ENCODE results near the gene ZDHHC18. TPM values are rescaled to one million over a fixed set of nuclear protein-coding genes. Genes with fewer than 3 reads are reported as not detected.

ZDHHC18 gene
- total RNA-seq, 2 experiments from 2014 or later = 45.1 to 55.0 TPM

DNA sequence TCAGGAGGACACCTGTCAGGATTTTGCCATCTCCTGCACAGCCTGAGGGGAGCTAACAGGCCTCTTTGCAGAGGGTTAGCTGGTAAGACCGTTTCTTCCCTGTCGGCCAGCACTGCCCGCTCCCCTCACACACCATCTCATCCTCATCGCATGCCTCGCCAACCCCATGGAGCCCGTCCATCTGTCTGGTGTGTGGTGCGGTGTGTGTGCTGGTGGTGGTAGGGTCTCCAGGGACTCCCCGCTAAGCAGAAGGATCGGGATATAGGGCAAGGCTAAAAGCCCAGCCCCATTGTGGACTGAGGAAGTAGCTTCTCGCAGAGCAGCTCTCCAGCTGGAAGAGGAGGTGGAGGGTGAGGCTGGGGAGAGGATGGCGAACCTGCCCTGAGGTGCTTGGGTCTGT, 29.7 kb downstream of the ZDHHC18 start:
- CTCF ChIA-PET = interaction anchor here (0.6 to 1.8 kb wide), 6 partner anchors 9 to 44 kb away, joined by 3 to 4 read pairs (median 4); partner anchors contain the start of genes GPATCH3 and ZDHHC18
- Mint-ChIP-seq H3K9me3 (no peaks in the 10 kb centered on the region), H3K36me3 (ENCODE audit: low read depth) (peaks cover 29% of the 10 kb centered on the region), H3K27ac (no peak overlapping the region), H3K4me1 (no peaks in the 10 kb centered on the region), H3K27me3 (no peaks in the 10 kb centered on the region), H3K4me3 (no peak overlapping the region)
- no peak for DNase-seq
- POLR2A ChIA-PET = interaction anchor here (1.6 kb wide), 1 partner anchor 9 kb away, joined by 5 read pairs; no protein-coding TSS in a partner anchor

DNA sequence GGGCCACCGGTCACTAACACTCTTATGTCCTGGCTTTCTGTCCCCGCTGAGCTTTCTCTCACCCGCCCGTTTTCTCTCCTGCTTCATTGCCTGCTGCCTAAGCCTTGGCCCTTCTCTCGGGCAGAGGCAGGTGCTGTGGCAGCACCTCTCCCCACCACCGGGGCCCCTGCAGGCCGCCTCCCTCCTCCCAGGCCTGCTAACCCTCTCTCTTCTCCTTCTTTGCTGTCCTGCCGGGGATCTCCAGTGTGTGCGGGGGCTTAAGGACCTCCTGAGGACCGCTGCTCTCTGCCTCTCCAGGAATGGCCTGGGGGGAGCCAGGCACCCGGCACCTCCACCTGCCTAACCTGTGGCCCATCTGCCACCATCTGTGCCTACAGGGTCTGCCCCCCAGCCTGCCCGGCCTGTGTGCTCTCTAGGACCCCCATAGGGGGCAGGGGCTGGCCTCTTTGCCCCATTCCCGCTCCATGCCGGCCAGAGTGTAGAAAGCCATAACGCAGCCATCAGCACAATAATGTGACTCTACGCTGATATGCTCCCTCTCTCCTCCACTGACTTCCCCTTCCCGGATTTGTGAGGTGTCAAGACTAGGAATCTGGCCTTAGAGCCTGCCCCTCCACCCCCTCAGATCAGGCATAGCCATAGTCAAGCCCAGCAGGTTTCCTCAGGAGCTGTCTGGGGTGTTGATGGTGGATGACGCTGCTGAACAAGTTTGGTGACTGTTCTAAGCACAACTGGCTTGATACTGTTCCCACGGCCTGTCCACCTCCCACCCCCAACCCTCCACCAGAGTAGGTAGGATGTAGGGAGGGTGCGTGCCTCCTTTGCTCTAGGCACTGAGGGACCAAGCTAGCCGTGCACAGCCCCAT, 30.3 kb downstream of the ZDHHC18 start:
- Mint-ChIP-seq H3K27me3 (no peaks in the 10 kb centered on the region), H3K36me3 (ENCODE audit: low read depth) (peaks cover 23% of the 10 kb centered on the region), H3K4me1 (peaks cover 3% of the 10 kb centered on the region), H3K4me3 (no peak overlapping the region), H3K9me3 (no peaks in the 10 kb centered on the region), H3K27ac (no peak overlapping the region)
- ChIA-PET POLR2A (interaction anchor here (1.6 kb wide), 1 partner anchor 8 kb away, joined by 5 read pairs; no protein-coding TSS in a partner anchor), CTCF (interaction anchor here (1.2 to 1.7 kb wide), 6 partner anchors 8 to 43 kb away, joined by 3 to 7 read pairs (median 4); partner anchors contain the start of gene GPATCH3)
- DNase-seq = no peak

DNA sequence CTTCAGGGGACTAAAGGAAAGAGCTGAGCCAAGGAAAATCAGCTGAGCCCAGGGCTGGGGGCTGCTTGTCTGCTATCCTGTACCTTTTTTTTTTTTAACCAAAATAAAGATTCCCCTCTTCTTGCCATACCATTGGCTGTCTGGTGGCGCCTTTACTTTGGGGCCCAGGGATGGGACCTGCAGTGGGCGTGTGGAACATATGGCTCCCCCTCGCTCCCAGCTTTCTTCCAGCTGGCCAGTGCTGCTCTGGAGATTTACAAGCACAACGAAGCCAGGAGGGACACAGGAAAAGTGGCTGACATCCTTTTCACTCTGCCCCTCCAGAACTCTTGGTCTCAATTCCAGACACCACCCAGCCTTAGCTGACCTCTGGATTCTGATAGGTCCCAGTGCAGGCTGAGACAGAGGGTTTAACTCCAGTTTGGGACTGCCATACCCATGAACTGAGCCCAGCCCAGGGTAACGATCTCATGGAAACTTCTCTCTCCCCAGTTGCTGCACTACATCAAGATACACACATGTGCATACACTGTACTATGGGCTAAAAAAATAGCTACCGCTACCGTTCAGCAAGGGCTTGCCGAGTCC, 31.1 kb downstream of the ZDHHC18 start:
- DNase-seq = no peak
- ChIA-PET POLR2A (no interaction called here), CTCF (interaction anchor here (1.2 to 1.5 kb wide), 6 partner anchors 18 to 67 kb away, joined by 3 to 7 read pairs (median 4); partner anchors contain the start of gene GPATCH3)
- H3K27ac Mint-ChIP-seq = no peak overlapping the region
- no peak overlapping the region for H3K4me3 Mint-ChIP-seq
- peaks cover 10% of the 10 kb centered on the region for H3K4me1 Mint-ChIP-seq
- no peaks in the 10 kb centered on the region for H3K27me3 Mint-ChIP-seq
- no peaks in the 10 kb centered on the region for H3K9me3 Mint-ChIP-seq
- H3K36me3 Mint-ChIP-seq (ENCODE audit: low read depth) = peaks cover 15% of the 10 kb centered on the region

DNA sequence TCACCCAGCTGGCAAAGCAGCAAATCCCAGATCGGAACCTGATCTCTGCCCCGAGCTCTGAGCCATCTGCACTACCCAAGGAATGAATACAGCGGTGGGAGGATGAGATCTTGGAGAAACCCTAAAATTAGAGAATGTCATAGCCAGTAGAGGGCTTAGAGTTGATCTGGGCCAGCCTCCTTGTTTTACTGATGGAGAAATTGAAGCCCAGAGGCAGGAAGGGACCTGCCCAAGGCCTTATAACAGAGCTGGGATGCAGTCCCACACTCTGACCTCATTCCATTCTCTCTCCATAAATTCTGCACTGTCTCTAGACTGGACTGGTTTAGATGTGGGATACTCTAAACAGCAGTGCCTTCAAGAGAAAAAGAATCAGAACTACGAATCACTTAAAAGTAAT, 31.7 kb downstream of the ZDHHC18 start:
- Mint-ChIP-seq H3K27ac (no peak overlapping the region), H3K4me3 (no peak overlapping the region), H3K27me3 (no peaks in the 10 kb centered on the region), H3K36me3 (ENCODE audit: low read depth) (peaks cover 9% of the 10 kb centered on the region), H3K4me1 (peaks cover 16% of the 10 kb centered on the region), H3K9me3 (no peaks in the 10 kb centered on the region)
- ChIA-PET POLR2A (interaction anchor here (0.8 kb wide), 1 partner anchor 9 kb away, joined by 3 read pairs; no protein-coding TSS in a partner anchor), CTCF (interaction anchor here (0.5 to 1.6 kb wide), 10 partner anchors 13 to 276 kb away, joined by 3 to 10 read pairs (median 3); no protein-coding TSS in a partner anchor)
- no peak for DNase-seq

DNA sequence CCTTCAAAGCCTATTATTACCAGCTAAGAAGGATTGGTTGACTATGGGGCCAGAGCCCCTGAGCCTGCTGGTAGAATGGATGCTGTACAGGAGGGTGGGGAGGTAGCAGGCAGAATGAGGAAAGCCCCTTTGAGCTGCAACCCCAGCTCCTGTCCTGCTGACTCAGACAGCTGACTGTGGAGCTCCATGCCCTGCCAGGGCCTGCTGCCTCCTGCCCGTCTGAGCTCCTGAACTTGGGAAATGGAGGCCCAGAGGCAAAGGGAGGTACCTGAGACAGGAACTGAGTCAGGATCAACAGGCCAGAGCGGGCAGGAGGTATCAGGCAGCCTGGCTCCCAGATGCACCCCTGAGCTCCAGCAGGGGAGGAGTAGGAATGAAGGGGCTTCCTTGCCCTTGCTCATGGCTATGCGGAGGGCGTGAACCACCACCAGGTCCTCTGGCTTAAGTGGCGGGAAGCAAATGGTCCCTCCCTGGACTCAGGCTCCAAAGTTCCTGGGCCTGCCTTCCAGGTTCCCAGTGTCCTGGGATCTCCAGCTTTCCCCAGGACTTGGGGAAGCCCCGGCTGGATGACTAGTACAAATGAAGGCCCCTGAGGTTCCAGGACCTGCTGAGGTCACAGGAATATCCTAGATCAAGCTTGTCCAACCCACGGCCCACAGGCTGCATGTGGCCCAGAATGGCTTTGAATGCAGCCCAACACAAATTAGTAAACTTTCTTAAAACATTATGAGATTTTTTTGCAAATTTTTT, 32.6 kb downstream of the ZDHHC18 start:
- POLR2A ChIA-PET = interaction anchor here (0.8 kb wide), 1 partner anchor 10 kb away, joined by 3 read pairs; no protein-coding TSS in a partner anchor
- no peaks in the 10 kb centered on the region for H3K27me3 Mint-ChIP-seq
- H3K9me3 Mint-ChIP-seq = no peaks in the 10 kb centered on the region
- peaks cover 4% of the 10 kb centered on the region for H3K36me3 Mint-ChIP-seq (ENCODE audit: low read depth)
- no peak overlapping the region for H3K27ac Mint-ChIP-seq
- DNase-seq = no peak
- H3K4me1 Mint-ChIP-seq = peaks cover 23% of the 10 kb centered on the region
- CTCF ChIA-PET = interaction anchor here (0.5 to 1.6 kb wide), 12 partner anchors 9 to 290 kb away, joined by 3 to 10 read pairs (median 4); no protein-coding TSS in a partner anchor
- no peak overlapping the region for H3K4me3 Mint-ChIP-seq

DNA sequence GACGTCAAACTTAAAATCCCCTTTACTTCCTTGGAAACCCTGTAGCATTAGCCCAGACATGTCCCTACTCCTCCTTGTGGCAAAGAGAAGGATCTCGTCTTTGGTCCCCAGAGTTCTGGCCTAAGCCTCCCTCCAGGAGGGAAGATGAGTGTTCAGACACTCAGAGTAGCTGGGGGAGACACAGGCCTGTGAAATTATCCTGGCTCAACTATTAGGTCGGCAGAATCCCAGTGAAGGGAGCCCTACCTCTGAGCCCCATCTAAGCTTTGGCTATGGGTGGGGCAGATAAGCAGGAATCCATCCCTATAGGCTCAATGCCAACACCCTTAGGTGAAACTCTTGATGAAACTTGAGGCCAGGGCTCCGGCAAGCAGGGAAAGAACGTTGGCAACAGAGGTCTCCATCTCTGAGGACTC, 34.8 kb downstream of the ZDHHC18 start:
- Mint-ChIP-seq H3K36me3 (ENCODE audit: low read depth) (no peaks in the 10 kb centered on the region), H3K4me3 (no peak overlapping the region), H3K4me1 (peaks cover 34% of the 10 kb centered on the region), H3K9me3 (no peaks in the 10 kb centered on the region), H3K27me3 (no peaks in the 10 kb centered on the region), H3K27ac (no peak overlapping the region)
- ChIA-PET CTCF (interaction anchor here (0.5 to 2.2 kb wide), 7 partner anchors 10 to 259 kb away, joined by 3 to 6 read pairs (median 3); no protein-coding TSS in a partner anchor), POLR2A (no interaction called here)
- DNase-seq = no peak

DNA sequence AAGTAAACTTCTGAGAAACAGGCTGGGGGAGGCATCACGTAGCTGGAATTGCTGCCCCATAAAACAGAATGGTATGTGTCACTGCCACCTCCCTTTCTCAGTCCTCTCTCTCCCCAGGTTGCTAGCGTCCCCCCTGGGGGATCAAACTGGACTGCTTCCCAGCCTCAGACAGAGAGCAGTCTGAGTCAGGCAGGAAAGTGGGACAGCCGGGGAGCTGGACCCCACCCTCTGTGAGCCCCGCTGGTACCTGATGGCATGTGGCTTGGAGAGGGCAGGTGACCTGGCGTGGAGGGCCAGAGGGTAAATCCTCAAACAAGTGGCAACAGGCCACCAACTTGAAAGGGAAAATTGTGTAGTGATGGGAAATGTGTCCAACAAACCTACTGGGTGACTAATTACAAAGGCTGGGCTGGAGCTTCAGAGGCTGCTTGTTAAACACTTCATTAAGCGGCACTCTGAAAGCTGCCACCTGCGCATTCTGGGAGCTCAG, 35.4 kb downstream of the ZDHHC18 start:
- ChIA-PET CTCF (interaction anchor here (0.5 to 2.2 kb wide), 7 partner anchors 9 to 361 kb away, joined by 3 to 6 read pairs (median 3); no protein-coding TSS in a partner anchor), POLR2A (no interaction called here)
- H3K4me1 Mint-ChIP-seq = peaks cover 34% of the 10 kb centered on the region
- no peaks in the 10 kb centered on the region for H3K36me3 Mint-ChIP-seq (ENCODE audit: low read depth)
- H3K9me3 Mint-ChIP-seq = no peaks in the 10 kb centered on the region
- no peaks in the 10 kb centered on the region for H3K27me3 Mint-ChIP-seq
- peak overlapping the region; percentile 81 for H3K27ac Mint-ChIP-seq
- no peak overlapping the region for H3K4me3 Mint-ChIP-seq
- no peak for DNase-seq

DNA sequence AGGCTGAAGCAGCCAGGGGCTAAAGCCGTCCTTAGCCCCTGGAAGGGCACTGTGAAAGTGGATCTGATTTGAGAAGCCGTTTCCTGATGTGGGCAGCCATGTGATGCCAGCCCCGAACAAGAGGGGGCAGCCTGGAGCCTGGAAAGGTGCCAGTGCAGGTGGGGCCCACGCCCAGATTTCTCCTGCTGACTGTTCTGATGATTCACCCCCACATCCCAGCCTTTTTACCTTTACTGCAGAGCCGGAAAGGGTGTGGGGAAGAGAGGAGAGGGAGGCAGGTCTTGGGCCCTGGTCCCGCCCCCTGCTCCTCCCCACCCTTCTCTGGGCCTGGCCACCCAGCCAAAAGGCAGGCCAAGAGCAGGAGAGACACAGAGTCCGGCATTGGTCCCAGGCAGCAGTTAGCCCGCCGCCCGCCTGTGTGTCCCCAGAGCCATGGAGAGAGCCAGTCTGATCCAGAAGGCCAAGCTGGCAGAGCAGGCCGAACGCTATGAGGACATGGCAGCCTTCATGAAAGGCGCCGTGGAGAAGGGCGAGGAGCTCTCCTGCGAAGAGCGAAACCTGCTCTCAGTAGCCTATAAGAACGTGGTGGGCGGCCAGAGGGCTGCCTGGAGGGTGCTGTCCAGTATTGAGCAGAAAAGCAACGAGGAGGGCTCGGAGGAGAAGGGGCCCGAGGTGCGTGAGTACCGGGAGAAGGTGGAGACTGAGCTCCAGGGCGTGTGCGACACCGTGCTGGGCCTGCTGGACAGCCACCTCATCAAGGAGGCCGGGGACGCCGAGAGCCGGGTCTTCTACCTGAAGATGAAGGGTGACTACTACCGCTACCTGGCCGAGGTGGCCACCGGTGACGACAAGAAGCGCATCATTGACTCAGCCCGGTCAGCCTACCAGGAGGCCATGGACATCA, 36.5 kb downstream of the ZDHHC18 start, which contains the start of gene SFN:
TSS of gene SFN (plus strand) at position 369 of the 904 bp plus-strand sequence. CDS start at position 433, 64 bp downstream.
- H3K27me3 Mint-ChIP-seq = no peaks in the 10 kb centered on the region
- peak; percentile 53 for DNase-seq
- H3K27ac Mint-ChIP-seq = peak within 1 kb of the TSS; percentile 93
- CTCF ChIA-PET = interaction anchor here (0.8 to 2.2 kb wide), 6 partner anchors 8 to 362 kb away, joined by 3 to 6 read pairs (median 3); partner anchors contain the start of gene GPATCH3
- no peaks in the 10 kb centered on the region for H3K9me3 Mint-ChIP-seq
- POLR2A ChIA-PET = no interaction called here
- H3K36me3 Mint-ChIP-seq (ENCODE audit: low read depth) = no peaks in the 10 kb centered on the region
- peaks cover 34% of the 10 kb centered on the region for H3K4me1 Mint-ChIP-seq
- peak within 1 kb of the TSS; percentile 82 for H3K4me3 Mint-ChIP-seq

DNA sequence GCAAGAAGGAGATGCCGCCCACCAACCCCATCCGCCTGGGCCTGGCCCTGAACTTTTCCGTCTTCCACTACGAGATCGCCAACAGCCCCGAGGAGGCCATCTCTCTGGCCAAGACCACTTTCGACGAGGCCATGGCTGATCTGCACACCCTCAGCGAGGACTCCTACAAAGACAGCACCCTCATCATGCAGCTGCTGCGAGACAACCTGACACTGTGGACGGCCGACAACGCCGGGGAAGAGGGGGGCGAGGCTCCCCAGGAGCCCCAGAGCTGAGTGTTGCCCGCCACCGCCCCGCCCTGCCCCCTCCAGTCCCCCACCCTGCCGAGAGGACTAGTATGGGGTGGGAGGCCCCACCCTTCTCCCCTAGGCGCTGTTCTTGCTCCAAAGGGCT, 37.2 kb downstream of the ZDHHC18 start:
- DNase-seq = no peak
- Mint-ChIP-seq H3K4me3 (peak overlapping the region; percentile 82), H3K9me3 (no peaks in the 10 kb centered on the region), H3K4me1 (peaks cover 34% of the 10 kb centered on the region), H3K27me3 (no peaks in the 10 kb centered on the region), H3K36me3 (ENCODE audit: low read depth) (no peaks in the 10 kb centered on the region), H3K27ac (peak overlapping the region; percentile 93)
- POLR2A ChIA-PET = interaction anchor here (1.7 kb wide), 1 partner anchor 30 kb away, joined by 8 read pairs; no protein-coding TSS in a partner anchor
- CTCF ChIA-PET = interaction anchor here (0.8 to 1.3 kb wide), 2 partner anchors 37 to 39 kb away, joined by 3 to 5 read pairs; partner anchors contain the start of gene GPATCH3

DNA sequence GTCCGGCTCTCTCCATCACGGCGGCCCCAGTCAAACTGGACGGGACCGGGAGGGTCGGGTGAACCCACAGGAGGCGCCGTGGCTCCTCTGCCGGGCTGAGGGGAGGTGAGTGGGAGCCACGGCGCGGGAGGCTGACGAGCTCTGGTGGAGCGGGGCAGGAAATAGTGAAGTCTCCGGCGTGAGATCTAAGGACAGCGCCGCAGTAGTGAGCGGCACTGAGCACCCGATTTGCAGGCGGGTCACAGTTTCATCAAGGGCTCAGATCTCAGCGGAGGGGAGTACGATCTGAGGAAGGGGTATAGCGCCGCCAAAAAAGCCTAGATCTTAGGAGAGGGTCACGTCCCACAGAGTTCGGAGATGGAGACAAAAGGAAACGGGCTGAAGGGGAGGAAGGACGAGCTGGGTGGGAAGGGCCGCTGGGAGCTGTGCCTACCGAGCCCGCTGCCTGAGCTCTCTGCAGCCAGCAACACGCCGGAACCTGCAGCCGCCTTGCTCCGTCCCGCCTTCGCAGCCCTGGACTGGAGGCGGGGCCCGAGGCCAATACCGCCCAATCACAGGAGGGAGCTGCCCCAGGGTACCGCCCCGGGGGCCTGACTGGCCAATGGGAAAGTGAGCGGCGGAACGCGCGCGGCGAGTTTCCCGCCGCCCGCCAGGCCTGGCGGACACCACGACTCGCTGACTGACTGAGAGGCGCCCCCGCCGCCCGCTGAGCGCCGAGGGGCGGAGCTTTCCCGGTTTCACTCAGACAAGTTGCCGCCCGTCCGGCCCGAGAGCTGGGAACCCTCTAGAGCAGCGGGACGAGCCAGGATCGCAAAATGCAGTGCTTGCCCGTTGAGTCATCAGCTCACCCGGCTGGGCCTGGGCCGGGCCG, 38.4 kb downstream of the ZDHHC18 start:
- H3K36me3 Mint-ChIP-seq (ENCODE audit: low read depth) = no peaks in the 10 kb centered on the region
- H3K4me1 Mint-ChIP-seq = peaks cover 34% of the 10 kb centered on the region
- no peaks in the 10 kb centered on the region for H3K27me3 Mint-ChIP-seq
- POLR2A ChIA-PET = interaction anchor here (0.8 to 1.7 kb wide), 8 partner anchors 9 to 172 kb away, joined by 3 to 11 read pairs (median 4); partner anchors contain the start of genes GPN2 and PIGV
- CTCF ChIA-PET = interaction anchor here (0.6 to 2.7 kb wide), 9 partner anchors 9 to 669 kb away, joined by 3 to 8 read pairs (median 4); partner anchors contain the start of gene ZDHHC18
- peak; percentile 96 for DNase-seq
- peak overlapping the region; percentile 82 for H3K4me3 Mint-ChIP-seq
- H3K9me3 Mint-ChIP-seq = no peaks in the 10 kb centered on the region
- peak overlapping the region; percentile 93 for H3K27ac Mint-ChIP-seq
